A549 treated with AZD2906 at 1 μM for 4 hours (cell line): ENCODE data around the gene TMCO4. TPM values are rescaled to one million over a fixed set of nuclear protein-coding genes. Genes with fewer than 3 reads are reported as not detected.

Experiments used
- total RNA-seq: library from RNA; stranded (reverse); fragments of 200-300 nt; extraction: Qiagen RNA extraction; gene quantifications from 5 replicates; pipeline ENCODE4 v1.2.3, GENCODE V29; 2022

TMCO4 gene
- 5.0 to 7.4 TPM (median 6.3 TPM) in 5 replicates for total RNA-seq

GRCh38 chr1:19799230-19800075 lies at the start of gene TMCO4:
Gene TMCO4, minus strand, starts transcription at chr1:19799916. Its CDS starts 19,158 bp downstream, at chr1:19780758.

GRCh38 chr1:19814681-19815503 lies 15.2 kb upstream of the TMCO4 start, which contains the start of gene RNF186:
Gene RNF186, minus strand, starts transcription at chr1:19815283. Its CDS starts 182 bp downstream, at chr1:19815101.

GRCh38 chr1:19664453-19665185 lies 135.1 kb downstream of the TMCO4 start, which contains the start of gene HTR6:
Gene HTR6, plus strand, starts transcription at chr1:19664875. Its CDS starts 879 bp downstream, at chr1:19665754.

GRCh38 chr1:19643602-19644394 lies 155.9 kb downstream of the TMCO4 start, which contains the start of gene NBL1:
Gene NBL1, plus strand, starts transcription at chr1:19644311. Its CDS starts 10,720 bp downstream, at chr1:19655031.

Other genes starting within 250 kb of the TMCO4 start
- 35.1 to 68.8 TPM (median 58.1 TPM) in 5 replicates for gene NBL1, start 155.6 kb downstream of the TMCO4 start, total RNA-seq
- 0.12 to 0.22 TPM (median 0.13 TPM) in 5 replicates for gene HTR6, start 135.0 kb downstream of the TMCO4 start, total RNA-seq
- gene RNF186, start 15.4 kb upstream of the TMCO4 start, total RNA-seq: not detected in 5 replicates
- gene OTUD3, start 82.5 kb upstream of the TMCO4 start, total RNA-seq: 2.5 to 2.8 TPM (median 2.6 TPM) in 5 replicates
- gene PLA2G2E, start 123.7 kb upstream of the TMCO4 start, total RNA-seq: not detected in 5 replicates
- gene PLA2G2A, start 179.7 kb upstream of the TMCO4 start, total RNA-seq: not detected in 5 replicates